Pancreas (tissue), 10 donors: ENCODE results near the gene KCNJ14. TPM values are rescaled to one million over a fixed set of nuclear protein-coding genes. Genes with fewer than 3 reads are reported as not detected.
A peak's percentile ranks its signal among the peaks of the same experiment; 100 is the strongest.
"Not testable (repeated sequence)": the region's sequence is repeated elsewhere in the genome, so short reads cannot be mapped to it uniquely, and the experiment has no call there.

ENCODE experiments used
- ATAC-seq, 4 donors: fragments of 200-7000 bp; cut with Tn5 transposase; one replicate each; pipeline versions ENCODE4 v1.8.0 to v1.9.1; 2020; ENCODE audit warnings: mild to moderate bottlenecking in 4 of 4, moderate library complexity in 4 of 4
- DNase-seq, 6 donors: peaks; one replicate each; pipeline ENCODE4 v3.0.0-alpha.2; 2020
- FAIRE-seq: peaks from 2 replicates; lab custom pipeline; 2012; peaks lifted over from hg19 to GRCh38; lab: Jason Lieb, UNC
- H3K27ac ChIP-seq, 4 donors: fragments of 200-600 bp; sonication (generic); 1 replicate in 3 of 4; 2 replicates in 1 of 4; pipeline versions ENCODE4 v1.5.0 to v1.8.0; 2020
- H3K27me3 ChIP-seq, 4 donors: fragments of 200-600 bp; one replicate each; pipeline ENCODE4 v1.8.0; 2021
- H3K36me3 ChIP-seq, 3 donors: fragments of 200-600 bp; sonication (generic) in 1 of 3; one replicate each; pipeline versions ENCODE4 v1.5.0 to v1.8.0; 2020 to 2021
- H3K4me1 ChIP-seq, 3 donors: fragments of 200-600 bp; one replicate each; pipeline ENCODE4 v1.8.0; 2021
- H3K4me3 ChIP-seq, 4 donors: fragments of 200-600 bp; sonication (generic) in 2 of 4; one replicate each; pipeline versions ENCODE4 v1.5.0 to v1.8.0; 2020 to 2021
- H3K9me3 ChIP-seq, 4 donors: fragments of 200-600 bp; one replicate each; pipeline ENCODE4 v1.8.0; 2021
- WGBS, 2 donors: extraction: QIAGEN DNeasy Blood & Tissue Kit; methylation state at CpG; one replicate each; pipeline ENCODE4 v1.1.7; 2013; 5-methylcytosine and 5-hydroxymethylcytosine counted together
- intact Hi-C, 3 donors: fragments of 100-400 bp; cut with DNase I; formaldehyde crosslinking; loops; one replicate each; pipeline versions ENCODE4 v1.11.1 to v1.14.2; 2022
- polyA plus RNA-seq, 2 donors: library from polyadenylated mRNA; stranded (reverse); fragments of 200-250 nt; gene quantifications; one replicate each; pipeline ENCODE4 v1.2.3, GENCODE V29; 2013
- total RNA-seq, 6 donors: library from RNA; stranded (reverse); fragmentation: NEBNext Ultra II Directional in 4 of 6; extraction: Animal tissue kit (Norgen Biotek cat#: 25700) in 4 of 6; gene quantifications; one replicate each; pipeline versions ENCODE4 v1.2.1 to v1.2.4, GENCODE V29; 2021 to 2023
- TF ChIP-seq, protein P1 (sequence below), 4 donors: fragments of 200-600 bp; sonication (generic) in 3 of 4; IDR thresholded peaks; one replicate each; pipeline versions ENCODE4 v1.5.0 to v1.8.0; 2021; ENCODE audit warnings: antibody characterized with exemption in 4 of 4
- donor health status: healthy with polysubstance abuse.
- donor health status: DM: no; HTN: no; CAD: no; lungs with moderate emphysema.
- donor health status: DM: no; HTN: no; CAD: no.
- donor health status: control.
- donor health status: control.
- donor health status: Bipolar disorder and iron deficiency.
- donor health status: DM: yes; HTN: yes; CAD: no.
- donor health status: DM: no; HTN: no; CAD: no.
- donor health status: DM: no; HTN: no; CAD: no.
- donor health status: DM: yes; HTN: yes; CAD: no.

The KCNJ14 gene
- total and polyA plus RNA-seq, 8 donors, result 0.20 to 0.59 (median 0.42) TPM

DNA sequence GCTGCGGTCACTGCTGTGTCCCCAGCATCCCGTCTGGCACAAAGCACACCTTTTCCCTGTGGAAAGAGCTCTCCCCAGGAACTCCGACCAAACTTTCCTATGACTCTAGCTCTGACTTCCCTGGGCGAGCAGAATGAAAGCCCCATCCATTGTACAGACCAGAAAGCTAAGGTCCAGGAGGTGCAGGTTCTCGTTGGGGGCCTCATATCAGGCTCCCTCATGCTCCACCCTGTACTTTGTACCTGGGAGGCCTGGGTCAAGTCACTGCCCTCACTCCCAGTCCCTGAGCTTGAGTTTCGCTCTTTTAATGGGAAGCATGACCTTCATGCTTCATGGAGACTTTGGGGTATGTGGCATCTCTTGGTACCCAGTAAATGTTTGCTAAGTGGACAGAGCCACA lies 32.2 kb downstream of the KCNJ14 start:
- peak overlapping the region in 3 of 4 donors; percentile 26 to 55 (median 46) for H3K27ac ChIP-seq
- no peaks in the 10 kb centered on the region for H3K27me3 ChIP-seq
- ATAC-seq (no peak), FAIRE-seq (no peak), DNase-seq (no peak)
- WGBS, 2 donors, result 66 to 80% methylated on average over 6 of the region's 6 CpGs
- no peaks in the 10 kb centered on the region for H3K9me3 ChIP-seq
- no peaks in the 10 kb centered on the region for H3K36me3 ChIP-seq
- no peak overlapping the region for H3K4me3 ChIP-seq
- TF ChIP-seq, protein P1, sequence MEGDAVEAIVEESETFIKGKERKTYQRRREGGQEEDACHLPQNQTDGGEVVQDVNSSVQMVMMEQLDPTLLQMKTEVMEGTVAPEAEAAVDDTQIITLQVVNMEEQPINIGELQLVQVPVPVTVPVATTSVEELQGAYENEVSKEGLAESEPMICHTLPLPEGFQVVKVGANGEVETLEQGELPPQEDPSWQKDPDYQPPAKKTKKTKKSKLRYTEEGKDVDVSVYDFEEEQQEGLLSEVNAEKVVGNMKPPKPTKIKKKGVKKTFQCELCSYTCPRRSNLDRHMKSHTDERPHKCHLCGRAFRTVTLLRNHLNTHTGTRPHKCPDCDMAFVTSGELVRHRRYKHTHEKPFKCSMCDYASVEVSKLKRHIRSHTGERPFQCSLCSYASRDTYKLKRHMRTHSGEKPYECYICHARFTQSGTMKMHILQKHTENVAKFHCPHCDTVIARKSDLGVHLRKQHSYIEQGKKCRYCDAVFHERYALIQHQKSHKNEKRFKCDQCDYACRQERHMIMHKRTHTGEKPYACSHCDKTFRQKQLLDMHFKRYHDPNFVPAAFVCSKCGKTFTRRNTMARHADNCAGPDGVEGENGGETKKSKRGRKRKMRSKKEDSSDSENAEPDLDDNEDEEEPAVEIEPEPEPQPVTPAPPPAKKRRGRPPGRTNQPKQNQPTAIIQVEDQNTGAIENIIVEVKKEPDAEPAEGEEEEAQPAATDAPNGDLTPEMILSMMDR (IDR thresholded peaks at IDR 0.05), result no peak
- peaks cover 0 to 3% (median 0%) of the 10 kb centered on the region in 3 donors for H3K4me1 ChIP-seq
- intact Hi-C loops, result loop anchor here in 1 of 3 donors (5.0 kb wide), 1 partner anchor 100 kb away; no protein-coding TSS in a partner anchor

DNA sequence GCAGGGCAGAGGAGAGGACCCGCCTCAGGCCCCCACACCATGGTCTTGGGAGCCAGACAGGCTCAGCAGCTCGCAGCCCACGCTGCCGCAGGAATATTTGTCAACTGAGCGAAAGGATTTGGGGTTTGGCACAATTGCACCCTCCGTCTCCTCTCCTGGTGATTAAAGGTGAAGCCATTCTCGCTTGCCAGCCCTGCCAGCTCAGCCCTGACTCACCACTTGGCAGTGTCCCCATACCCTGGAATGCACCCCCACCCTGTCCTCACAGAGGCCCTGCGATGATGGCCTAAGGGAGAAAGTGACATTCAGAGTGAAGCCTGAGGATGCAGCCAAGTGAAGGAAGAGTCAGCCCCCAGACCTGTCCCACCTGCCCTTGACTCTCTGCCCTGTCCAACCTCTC lies 32.6 kb downstream of the KCNJ14 start:
- DNase-seq (peak in 5 of 6 donors; percentile 70 to 89 (median 76)), ATAC-seq (peak in 3 of 4 donors; percentile 34 to 36 (median 34)), FAIRE-seq (no peak)
- Histone ChIP-seq H3K36me3 (no peaks in the 10 kb centered on the region), H3K4me1 (peaks cover 0 to 3% (median 0%) of the 10 kb centered on the region in 3 donors), H3K9me3 (no peaks in the 10 kb centered on the region), H3K27me3 (no peaks in the 10 kb centered on the region), H3K4me3 (no peak overlapping the region), H3K27ac (peak overlapping the region in 3 of 4 donors; percentile 26 to 55 (median 46))
- TF ChIP-seq, protein P1 (IDR thresholded peaks at IDR 0.05), result no peak
- 49 to 50% methylated on average over 8 of the region's 8 CpGs for WGBS, 2 donors
- intact Hi-C loops, result loop anchor here in 1 of 3 donors (5.0 kb wide), 1 partner anchor 99 kb away; no protein-coding TSS in a partner anchor

DNA sequence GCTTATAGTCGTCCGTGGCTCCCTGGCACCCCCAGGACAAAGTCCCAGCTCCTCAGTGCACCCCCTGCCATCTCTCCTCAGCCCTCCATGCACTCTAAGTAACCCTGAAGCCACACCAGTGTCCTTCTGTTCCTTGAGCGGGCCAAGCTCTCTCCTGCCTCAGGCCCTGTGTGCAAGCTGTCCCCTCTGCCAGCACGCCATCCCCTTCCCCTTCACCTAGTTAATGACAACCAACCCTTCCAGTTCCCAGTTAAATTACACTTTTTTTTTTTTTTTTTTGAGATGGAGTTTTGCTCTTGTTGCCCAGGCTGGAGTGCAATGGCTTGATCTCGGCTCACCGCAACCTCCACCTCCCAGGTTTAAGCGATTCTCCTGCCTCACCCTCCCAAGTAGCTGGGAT lies 33.1 kb downstream of the KCNJ14 start:
- not testable (repeated sequence) for DNase-seq, H3K36me3 ChIP-seq, ATAC-seq, H3K9me3 ChIP-seq, FAIRE-seq, H3K4me3 ChIP-seq, H3K27me3 ChIP-seq, H3K4me1 ChIP-seq
- WGBS, 2 donors, result 61 to 67% methylated on average over 7 of the region's 7 CpGs
- intact Hi-C loops, result loop anchor here in 1 of 3 donors (5.0 kb wide), 1 partner anchor 99 kb away; no protein-coding TSS in a partner anchor
- H3K27ac ChIP-seq, result peak overlapping the region in 3 of 4 donors; percentile 42 to 55 (median 46)

GRCh38 chr19:48489608-48490216 lies 34.3 kb downstream of the KCNJ14 start:
- H3K4me3 ChIP-seq, result no peak overlapping the region
- no peaks in the 10 kb centered on the region for H3K36me3 ChIP-seq
- peaks cover 0 to 7% (median 0%) of the 10 kb centered on the region in 3 donors for H3K4me1 ChIP-seq
- 18 to 21% methylated on average over 19 of the region's 19 CpGs for WGBS, 2 donors
- no peaks in the 10 kb centered on the region for H3K9me3 ChIP-seq
- intact Hi-C loops, result loop anchor here in 2 of 3 donors (5.0 kb wide), 1 partner anchor 98 kb away; no protein-coding TSS in a partner anchor
- peak; percentile 28 to 43 (median 38) for ATAC-seq
- H3K27me3 ChIP-seq, result no peaks in the 10 kb centered on the region
- H3K27ac ChIP-seq, result no peak overlapping the region
- TF ChIP-seq, protein P1 (IDR thresholded peaks at IDR 0.05), result peak; percentile 79 to 96 (median 93)
- DNase-seq, result peak; percentile 63 to 94 (median 86)
- no peak for FAIRE-seq

- FAIRE-seq (no peak), DNase-seq (peak in 4 of 6 donors; percentile 61 to 76 (median 66)), ATAC-seq (no peak)
- Histone ChIP-seq H3K36me3 (no peaks in the 10 kb centered on the region), H3K27me3 (no peaks in the 10 kb centered on the region), H3K27ac (no peak overlapping the region), H3K4me1 (peaks cover 0 to 10% (median 0%) of the 10 kb centered on the region in 3 donors), H3K9me3 (no peaks in the 10 kb centered on the region), H3K4me3 (no peak overlapping the region)
- intact Hi-C loops, result loop anchor here in 1 of 3 donors (5.0 kb wide), 1 partner anchor 96 kb away; no protein-coding TSS in a partner anchor
- 10 to 13% methylated on average over 40 to 50 of the region's 50 CpGs for WGBS, 2 donors
- TF ChIP-seq, protein P1 (IDR thresholded peaks at IDR 0.05), result no peak
Measured at GRCh38 chr19:48490981-48491792, 35.8 kb downstream of the KCNJ14 start.
